T follicular helper cell (primary cell): ENCODE data around the gene DUSP5.
A peak's percentile ranks its signal among the peaks of the same experiment; 100 is the strongest.
"Not testable (repeated sequence)": the region's sequence is repeated elsewhere in the genome, so short reads cannot be mapped to it uniquely, and the experiment has no call there.

Experiments used
- DNase-seq: peaks from one replicate; pipeline ENCODE4 v3.0.0-alpha.2; 2020; ENCODE audit warnings: low read depth
- total RNA-seq, 2 experiments: gene quantifications; one replicate each; lab custom pipeline; 2026; lab: John Stamatoyannopoulos, UW

Gene DUSP5
- total RNA-seq, result 50.6 to 267 reads per million in 2 experiments

GRCh38 chr10:110497438-110498086, at the start of gene DUSP5:
TSS of gene DUSP5 (plus strand) at chr10:110497907. CDS start at chr10:110498122, 215 bp downstream.
- peak; percentile 92 for DNase-seq

- no peak for DNase-seq
Measured at GRCh38 chr10:110448682-110449418, 48.9 kb upstream of the DUSP5 start.

- DNase-seq, result no peak
Measured at GRCh38 chr10:110455446-110455845, 42.3 kb upstream of the DUSP5 start.

- DNase-seq, result no peak
Measured at GRCh38 chr10:110456046-110456445, 41.7 kb upstream of the DUSP5 start.

GRCh38 chr10:110456523-110457091, 41.1 kb upstream of the DUSP5 start:
- no peak for DNase-seq

GRCh38 chr10:110457851-110458250, 39.9 kb upstream of the DUSP5 start:
- DNase-seq, result no peak

GRCh38 chr10:110458266-110458920, 39.3 kb upstream of the DUSP5 start:
- DNase-seq, result no peak

- DNase-seq, result no peak
Measured at GRCh38 chr10:110459600-110459999, 38.1 kb upstream of the DUSP5 start.

GRCh38 chr10:110460111-110460809, 37.4 kb upstream of the DUSP5 start:
- no peak for DNase-seq

GRCh38 chr10:110461088-110461487, 36.6 kb upstream of the DUSP5 start:
- DNase-seq, result no peak

- DNase-seq, result no peak
Measured at GRCh38 chr10:110461530-110461929, 36.2 kb upstream of the DUSP5 start.

GRCh38 chr10:110462166-110463095, 35.3 kb upstream of the DUSP5 start:
- no peak for DNase-seq

GRCh38 chr10:110468258-110468657, 29.4 kb upstream of the DUSP5 start:
- not testable (repeated sequence) for DNase-seq

- not testable (repeated sequence) for DNase-seq
Measured at GRCh38 chr10:110470541-110470940, 27.2 kb upstream of the DUSP5 start.

- DNase-seq, result no peak
Measured at GRCh38 chr10:110471566-110472139, 26.1 kb upstream of the DUSP5 start.

- no peak for DNase-seq
Measured at GRCh38 chr10:110474017-110474416, 23.7 kb upstream of the DUSP5 start.

GRCh38 chr10:110474826-110475225, 22.9 kb upstream of the DUSP5 start:
- DNase-seq, result no peak

- DNase-seq, result no peak
Measured at GRCh38 chr10:110475722-110476515, 21.8 kb upstream of the DUSP5 start.

GRCh38 chr10:110479710-110480109, 18.0 kb upstream of the DUSP5 start:
- DNase-seq, result no peak

- DNase-seq, result no peak
Measured at GRCh38 chr10:110480387-110480786, 17.3 kb upstream of the DUSP5 start.
